BE2C (cell line): ENCODE measurements around the gene ATG4D.

Source experiments
- DNase-seq: peaks from one replicate; pipeline ENCODE4 v3.0.0-alpha.2; 2020
- H3K27me3 ChIP-seq: fragments of 250-450 bp; sonication (Bioruptor Pico); 2 replicates; pipeline ENCODE4 v1.5.1; 2020; ENCODE audit warnings: mild to moderate bottlenecking
- H3K36me3 ChIP-seq: fragments of 250-450 bp; sonication (Bioruptor Pico); 2 replicates; pipeline ENCODE4 v1.5.1; 2020; ENCODE audit warnings: mild to moderate bottlenecking
- H3K4me1 ChIP-seq: fragments of 250-450 bp; sonication (Bioruptor Pico); 2 replicates; pipeline ENCODE4 v1.5.1; 2020
- H3K4me3 ChIP-seq: 2 replicates; pipeline ENCODE4 v1.5.1; 2011; ENCODE audit warnings: low read depth, low read length
- H3K9me3 ChIP-seq: fragments of 250-450 bp; sonication (Bioruptor Pico); 2 replicates; pipeline ENCODE4 v1.5.1; 2020
- CTCF ChIP-seq: IDR thresholded peaks from 2 replicates; pipeline ENCODE4 v1.5.1; 2012; ENCODE audit warnings: mild to moderate bottlenecking, low read depth, low read length

The ATG4D gene

GRCh38 chr19:10510301-10510802 lies 33.4 kb upstream of the ATG4D start:
- TF ChIP-seq CTCF, result peak; percentile 72
- H3K36me3 ChIP-seq, result no peaks in the 10 kb centered on the region
- H3K27me3 ChIP-seq, result peaks cover 54% of the 10 kb centered on the region
- DNase-seq, result peak; percentile 52
- no peaks in the 10 kb centered on the region for H3K9me3 ChIP-seq
- no peaks in the 10 kb centered on the region for H3K4me1 ChIP-seq
- H3K4me3 ChIP-seq, result no peak overlapping the region

- no peak for DNase-seq
- no peaks in the 10 kb centered on the region for H3K9me3 ChIP-seq
- H3K4me1 ChIP-seq, result no peaks in the 10 kb centered on the region
- H3K27me3 ChIP-seq, result peaks cover 77% of the 10 kb centered on the region
- H3K36me3 ChIP-seq, result no peaks in the 10 kb centered on the region
- no peak for TF ChIP-seq CTCF
- no peak overlapping the region for H3K4me3 ChIP-seq
These were observed 30.5 kb upstream of the ATG4D start for GRCh38 chr19:10513223-10513622.

GRCh38 chr19:10514211-10515145 lies 29.2 kb upstream of the ATG4D start:
- no peaks in the 10 kb centered on the region for H3K36me3 ChIP-seq
- peaks cover 90% of the 10 kb centered on the region for H3K27me3 ChIP-seq
- no peaks in the 10 kb centered on the region for H3K4me1 ChIP-seq
- no peak overlapping the region for H3K4me3 ChIP-seq
- peak; percentile 56 for DNase-seq
- TF ChIP-seq CTCF, result no peak
- H3K9me3 ChIP-seq, result no peaks in the 10 kb centered on the region

- H3K36me3 ChIP-seq, result no peaks in the 10 kb centered on the region
- no peaks in the 10 kb centered on the region for H3K4me1 ChIP-seq
- no peak for TF ChIP-seq CTCF
- H3K4me3 ChIP-seq, result no peak overlapping the region
- H3K27me3 ChIP-seq, result peaks cover 91% of the 10 kb centered on the region
- no peaks in the 10 kb centered on the region for H3K9me3 ChIP-seq
- no peak for DNase-seq
These were observed 27.7 kb upstream of the ATG4D start for GRCh38 chr19:10516064-10516385.

- Histone ChIP-seq H3K36me3 (no peaks in the 10 kb centered on the region), H3K9me3 (no peaks in the 10 kb centered on the region), H3K4me1 (no peaks in the 10 kb centered on the region), H3K27me3 (peaks cover 84% of the 10 kb centered on the region), H3K4me3 (no peak overlapping the region)
- DNase-seq, result no peak
- no peak for TF ChIP-seq CTCF
These were observed 26.9 kb upstream of the ATG4D start for GRCh38 chr19:10516671-10517286.

GRCh38 chr19:10517361-10517759 lies 26.3 kb upstream of the ATG4D start, which contains the start of gene S1PR5:
Gene S1PR5 (minus strand): TSS chr19:10517447. CDS start chr19:10515011, 2,436 bp downstream.
- Histone ChIP-seq H3K4me3 (peak within 1 kb of the TSS; percentile 43), H3K9me3 (no peaks in the 10 kb centered on the region), H3K4me1 (no peaks in the 10 kb centered on the region), H3K27me3 (peaks cover 83% of the 10 kb centered on the region), H3K36me3 (no peaks in the 10 kb centered on the region)
- no peak for TF ChIP-seq CTCF
- DNase-seq, result peak; percentile 19
